Measurements from ENCODE around the gene ETFRF1.

Gene ETFRF1

GRCh38 chr12:25195056-25195971 lies at the start of gene ETFRF1, which contains the start of gene DNAI7:
Gene ETFRF1 (plus strand): TSS chr12:25195237. CDS start chr12:25203957, 8,720 bp downstream.
Gene DNAI7 (minus strand): TSS chr12:25195160. CDS start chr12:25195078, 82 bp downstream.
- peak; percentile 89 for DNase-seq (ENCODE audit: low spot score)

GRCh38 chr12:25146686-25147085 lies 48.4 kb upstream of the ETFRF1 start:
- no peak for DNase-seq (ENCODE audit: low spot score)

- DNase-seq (ENCODE audit: low spot score), result no peak
These were observed 43.6 kb upstream of the ETFRF1 start for GRCh38 chr12:25151476-25151875.

DNA sequence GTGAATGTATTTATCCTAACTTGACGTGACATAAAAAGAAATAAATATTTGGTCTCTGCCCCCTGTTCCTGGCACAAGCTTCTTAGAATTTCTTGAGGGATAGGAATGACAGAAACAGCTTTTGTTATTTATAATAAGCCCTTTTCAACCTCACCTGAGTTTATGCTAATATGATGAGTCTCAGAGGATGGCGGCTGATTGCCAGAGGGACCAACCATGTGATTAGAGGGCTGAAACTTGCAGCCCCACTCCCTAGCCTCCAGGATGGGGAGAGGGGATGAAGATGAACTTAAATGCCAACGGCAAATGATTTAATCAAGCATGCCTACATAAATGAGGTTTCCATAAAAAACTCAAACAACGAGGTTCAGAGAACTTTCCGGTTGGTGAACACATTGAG lies 43.0 kb upstream of the ETFRF1 start:
- no peak for DNase-seq (ENCODE audit: low spot score)

- no peak for DNase-seq (ENCODE audit: low spot score)
These were observed 39.9 kb upstream of the ETFRF1 start for GRCh38 chr12:25155022-25155576.

DNA sequence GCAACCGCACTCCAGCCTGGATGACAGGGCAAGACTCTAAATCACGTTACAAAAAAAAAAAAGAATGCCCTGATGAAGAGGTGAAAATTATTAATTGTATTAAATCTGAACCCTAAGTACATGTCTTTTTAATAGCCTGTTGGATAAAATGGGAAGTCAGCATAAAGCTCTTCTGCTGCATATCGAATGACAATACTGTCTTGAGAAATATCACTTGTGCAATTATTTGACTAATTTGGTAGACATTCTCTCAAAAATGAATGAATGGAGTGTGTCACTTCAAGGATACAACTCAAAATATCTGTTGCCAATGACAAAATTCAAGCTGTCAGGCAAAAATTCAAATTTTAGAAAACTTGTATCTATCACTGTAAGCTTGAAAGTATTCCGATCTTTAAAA lies 39.0 kb upstream of the ETFRF1 start:
- DNase-seq (ENCODE audit: low spot score), result no peak

DNA sequence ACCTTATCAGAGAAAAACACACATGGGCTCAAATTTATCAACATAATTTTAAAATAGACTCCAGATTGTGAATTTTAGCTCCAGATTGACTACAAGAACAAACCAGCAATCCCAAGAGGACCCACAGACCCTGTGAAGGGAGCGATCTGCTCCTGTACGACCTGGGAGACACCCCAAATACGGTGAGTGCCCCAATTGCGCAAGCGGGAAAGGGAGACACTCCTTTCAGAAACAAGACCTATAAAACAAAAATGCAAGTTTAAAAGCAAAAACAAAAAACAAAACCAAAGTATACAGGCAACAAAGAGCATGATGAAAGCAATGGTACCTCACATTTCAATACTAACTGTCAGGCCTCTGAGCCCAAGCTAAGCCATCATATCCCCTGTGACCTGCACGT lies 32.2 kb upstream of the ETFRF1 start:
- DNase-seq (ENCODE audit: low spot score), result no peak

DNA sequence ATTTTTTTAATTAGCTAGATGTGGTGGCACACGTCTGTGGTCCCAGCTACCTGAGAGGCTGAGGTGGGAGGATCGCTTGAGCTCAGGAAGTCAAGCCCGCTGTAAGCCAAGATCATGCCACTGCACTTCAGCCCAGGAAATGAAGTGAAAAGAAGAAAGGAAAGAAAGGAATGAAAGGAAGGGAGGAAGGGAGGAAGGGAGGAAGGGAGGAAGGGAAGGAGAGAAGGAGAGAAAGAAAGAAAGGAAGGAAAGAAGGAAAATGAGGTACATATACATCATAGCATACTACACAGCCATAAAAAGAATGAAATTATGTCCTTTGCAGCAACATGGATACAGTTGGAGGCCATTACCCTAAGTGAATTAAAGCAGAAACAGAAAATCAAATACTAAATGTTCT lies 12.3 kb upstream of the ETFRF1 start:
- DNase-seq (ENCODE audit: low spot score), result no peak

DNA sequence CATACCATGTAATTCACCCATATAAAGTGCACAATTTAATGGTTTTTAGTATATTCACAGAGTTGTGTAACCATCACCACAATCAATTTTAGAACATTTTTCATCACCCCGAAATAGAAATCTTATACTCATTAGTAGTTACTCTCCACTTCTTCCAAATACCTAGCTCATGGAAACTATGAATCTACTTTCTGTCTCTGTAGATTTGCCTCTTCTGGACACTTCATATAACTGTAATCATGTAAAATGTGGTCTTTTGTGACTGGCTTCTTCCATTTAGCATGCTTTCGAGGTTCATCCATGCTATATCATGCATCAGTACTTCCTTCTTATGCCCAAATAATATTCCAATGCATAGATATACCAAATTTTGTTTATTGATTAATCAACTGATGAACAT lies 10.9 kb upstream of the ETFRF1 start:
- DNase-seq (ENCODE audit: low spot score), result no peak

DNA sequence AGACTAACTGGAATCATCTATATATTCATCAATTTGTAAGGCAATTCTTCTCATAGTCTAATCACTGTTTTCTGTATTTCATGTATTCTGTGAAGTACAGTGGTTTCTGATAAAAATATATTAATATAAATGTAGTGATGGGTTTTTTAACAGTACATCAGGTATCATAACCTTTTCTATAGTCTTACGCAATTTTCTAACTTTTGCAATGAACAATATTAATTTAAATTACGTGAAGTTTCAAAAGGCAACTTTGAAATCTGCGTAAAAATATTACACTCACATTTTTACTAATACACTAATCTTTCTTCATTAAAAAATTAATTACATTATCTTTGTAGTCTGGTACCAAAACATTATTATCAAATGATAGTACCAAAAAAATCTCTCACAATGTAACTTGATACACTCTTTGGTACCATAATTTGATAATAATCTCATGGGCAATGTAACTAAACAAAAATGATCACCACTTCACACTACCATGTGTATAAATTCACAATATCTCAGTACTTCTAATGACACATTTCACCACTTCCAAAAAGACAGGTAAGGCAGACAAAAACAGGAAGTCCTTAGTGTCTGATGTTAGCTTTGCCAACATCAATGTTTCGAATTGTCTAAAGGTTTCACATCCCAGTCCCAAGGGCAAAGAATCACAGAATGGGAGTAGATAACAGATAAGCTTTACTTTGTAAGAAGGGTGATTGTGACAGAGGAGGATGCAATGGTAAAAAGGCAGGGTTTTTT lies 8.8 kb upstream of the ETFRF1 start:
- DNase-seq (ENCODE audit: low spot score), result no peak

DNA sequence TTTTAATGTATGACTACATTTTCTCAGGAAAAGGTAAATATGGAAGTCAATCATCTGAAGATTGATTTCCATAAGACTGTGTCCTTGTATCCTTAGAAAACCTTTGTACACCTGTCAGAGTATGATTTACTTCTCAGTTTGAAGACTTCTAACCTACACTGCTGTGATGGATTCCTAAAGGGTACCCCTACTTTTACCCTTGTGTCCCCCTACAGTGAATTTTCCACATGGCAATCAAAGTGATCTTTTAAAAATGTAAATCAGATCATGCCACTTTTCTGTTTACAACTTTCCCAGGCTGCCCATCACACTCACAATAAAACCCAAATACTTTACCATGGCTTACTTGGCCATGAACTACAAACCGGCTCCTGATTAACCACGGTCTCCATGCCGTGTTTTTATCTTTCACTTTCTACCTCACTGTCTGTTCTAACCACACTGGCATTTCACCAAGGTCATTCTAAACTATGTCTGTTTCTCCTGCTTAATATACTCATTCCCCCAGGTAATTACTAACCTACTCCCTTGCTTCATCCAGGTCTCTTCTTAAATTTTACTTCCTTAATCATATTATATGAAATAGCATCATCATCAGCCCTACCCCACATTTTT lies 8.1 kb upstream of the ETFRF1 start:
- DNase-seq (ENCODE audit: low spot score), result no peak

- DNase-seq (ENCODE audit: low spot score), result no peak
These were observed 7.3 kb upstream of the ETFRF1 start for GRCh38 chr12:25187781-25188180.

DNA sequence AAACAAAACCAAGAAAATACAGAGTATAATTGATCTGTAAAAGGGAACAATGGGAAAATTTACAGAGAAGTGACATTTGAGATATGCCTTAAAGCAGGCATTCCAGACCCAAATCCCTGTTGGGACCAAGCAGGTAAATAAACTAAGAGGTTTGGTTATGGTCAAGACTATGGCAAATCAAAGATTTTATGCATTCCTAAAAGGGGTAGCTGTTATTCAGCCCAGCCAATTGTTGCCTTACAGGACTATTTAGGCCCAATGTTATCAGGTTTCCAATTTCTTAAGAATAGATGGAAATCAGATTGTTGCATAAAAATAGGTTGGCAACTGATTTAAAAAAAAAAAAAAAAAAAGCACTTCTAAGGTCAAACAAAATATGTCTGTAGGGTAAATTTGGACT lies 5.4 kb upstream of the ETFRF1 start:
- DNase-seq (ENCODE audit: low spot score), result no peak

- DNase-seq (ENCODE audit: low spot score), result no peak
These were observed 4.2 kb upstream of the ETFRF1 start for GRCh38 chr12:25190793-25191192.

- peak; percentile 2 for DNase-seq (ENCODE audit: low spot score)
These were observed 823 bp upstream of the ETFRF1 start for GRCh38 chr12:25194214-25194613.

DNA sequence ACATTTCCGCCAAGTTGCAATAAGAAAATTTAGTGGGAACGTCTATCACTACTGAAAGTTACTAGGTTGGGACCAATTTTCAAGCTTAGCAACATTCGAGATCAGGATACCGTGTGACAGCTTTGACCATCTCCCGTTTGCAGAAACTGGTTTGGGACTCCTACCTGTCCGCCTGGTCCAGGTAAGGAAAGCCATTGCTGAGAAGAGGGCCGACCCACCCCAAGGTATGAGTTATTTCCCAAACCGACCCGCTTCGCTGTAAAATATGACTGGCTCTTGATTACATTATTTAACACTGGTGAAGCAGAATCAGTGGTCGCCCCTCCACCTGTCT lies 348 bp upstream of the ETFRF1 start:
- DNase-seq (ENCODE audit: low spot score), result no peak

DNA sequence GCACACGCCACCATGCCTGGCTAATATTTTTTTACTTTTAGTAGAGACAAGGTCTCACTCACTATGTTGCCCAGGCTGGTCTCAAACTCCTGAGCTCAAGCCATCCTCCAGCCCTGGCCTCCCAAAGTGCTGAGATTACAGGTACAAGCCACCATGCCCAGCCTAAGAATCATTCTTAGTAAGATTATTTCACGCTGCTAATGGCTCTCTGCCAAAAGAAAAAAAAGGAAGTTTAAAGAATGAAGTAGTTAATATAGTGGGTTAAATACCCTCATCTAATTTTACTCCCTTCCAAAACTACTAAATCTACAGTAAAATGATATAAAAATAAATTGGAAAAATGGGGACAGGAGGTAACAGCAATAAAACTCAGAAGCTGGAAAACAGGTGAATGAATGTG lies 2.6 kb downstream of the ETFRF1 start:
- DNase-seq (ENCODE audit: low spot score), result no peak

DNA sequence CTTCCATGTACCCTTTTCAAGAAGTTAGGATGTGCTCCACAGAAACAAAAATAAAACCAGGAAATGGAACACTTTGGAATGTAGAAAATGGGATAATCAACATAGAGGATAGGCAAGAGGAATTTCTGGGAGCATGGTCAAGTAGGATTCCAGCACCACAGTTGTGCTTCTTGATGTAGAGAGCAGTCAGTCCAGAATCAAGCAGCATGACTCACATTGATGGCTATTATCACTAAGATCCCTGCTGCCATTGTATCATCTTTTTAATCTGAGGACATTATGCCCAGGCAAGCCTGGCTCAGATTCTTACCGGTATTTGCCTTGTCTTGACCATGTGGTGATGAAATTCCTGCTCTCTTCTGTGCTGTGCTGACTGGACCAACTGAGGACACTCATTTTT lies 5.7 kb downstream of the ETFRF1 start:
- no peak for DNase-seq (ENCODE audit: low spot score)

DNA sequence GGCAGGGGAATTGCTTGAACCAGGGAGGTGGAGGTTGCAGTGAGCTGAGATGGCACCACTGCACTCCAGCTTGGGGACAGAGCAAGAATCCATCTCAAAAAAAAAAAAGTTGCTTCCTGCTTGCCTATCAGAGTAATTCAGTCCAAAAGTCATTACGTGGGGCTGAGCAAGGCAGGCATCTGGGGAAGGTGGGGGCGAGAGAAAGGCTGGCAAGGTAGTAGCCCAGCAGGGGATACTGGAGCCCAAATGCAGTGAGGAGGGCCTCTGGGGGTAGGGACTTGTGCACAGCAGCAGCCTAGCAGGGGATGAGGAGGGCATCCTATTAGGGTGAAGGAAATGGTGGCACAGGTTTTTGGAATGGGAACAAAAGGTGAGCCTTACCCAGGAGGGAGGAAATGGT lies 7.1 kb downstream of the ETFRF1 start:
- no peak for DNase-seq (ENCODE audit: low spot score)

DNA sequence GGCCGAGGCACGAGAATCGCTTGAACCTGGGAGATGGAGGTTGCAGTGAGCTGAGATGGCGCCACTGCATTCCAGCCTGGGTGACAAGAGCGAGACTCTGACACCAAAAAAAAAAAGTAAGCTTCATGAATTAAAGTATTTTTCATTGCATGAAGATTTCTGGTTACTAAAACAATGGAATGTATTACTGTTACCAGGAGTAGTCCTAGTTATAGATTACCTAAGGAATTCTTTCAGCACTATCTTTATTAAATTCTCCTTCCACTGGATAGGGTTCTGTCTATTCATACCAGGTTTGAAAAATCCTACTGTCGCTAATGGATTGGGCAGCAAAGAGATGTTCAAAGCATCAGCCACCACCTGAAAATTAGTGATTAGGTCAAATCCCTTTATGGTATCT lies 12.4 kb downstream of the ETFRF1 start:
- no peak for DNase-seq (ENCODE audit: low spot score)

DNA sequence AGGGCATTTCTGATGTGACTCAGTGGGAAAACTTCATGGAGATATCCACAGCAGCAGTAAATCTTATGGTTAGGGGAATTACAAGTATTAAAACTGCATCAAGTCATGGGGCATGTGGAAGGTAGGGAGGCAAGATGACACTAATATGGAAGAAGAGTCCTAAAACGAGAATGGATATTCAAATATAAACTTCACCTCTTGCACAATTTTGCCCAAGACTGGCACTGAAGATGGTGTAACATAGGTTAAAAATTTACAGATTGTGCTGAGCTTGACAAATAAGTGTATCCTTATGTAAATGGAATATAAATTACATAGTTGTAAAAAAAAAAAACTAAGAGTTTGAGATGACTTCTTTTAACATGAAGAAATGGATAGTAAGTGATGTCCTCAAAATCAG lies 12.8 kb downstream of the ETFRF1 start:
- DNase-seq (ENCODE audit: low spot score), result no peak

DNA sequence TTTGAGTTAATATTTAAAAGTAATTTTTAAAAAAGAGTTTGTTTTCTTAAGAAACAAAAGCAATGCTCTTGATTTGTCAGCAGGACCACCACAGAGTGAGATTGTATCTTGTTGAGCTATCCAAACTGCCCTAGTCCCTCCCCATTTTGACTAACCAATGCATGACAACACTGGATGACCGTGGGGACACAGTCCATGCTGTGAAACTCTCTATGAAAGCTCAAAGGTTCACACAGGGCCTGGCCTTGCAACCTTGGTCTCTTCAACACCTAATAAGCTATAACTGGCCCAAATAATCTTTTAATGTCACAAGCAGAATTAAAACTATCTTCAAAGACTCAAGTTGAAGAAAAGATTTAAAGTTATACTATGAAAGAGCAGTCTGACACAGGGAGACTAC lies 13.5 kb downstream of the ETFRF1 start:
- DNase-seq (ENCODE audit: low spot score), result no peak

GRCh38 chr12:25213338-25213737 lies 18.3 kb downstream of the ETFRF1 start:
- no peak for DNase-seq (ENCODE audit: low spot score)

All from globus pallidus (tissue), 1 donor.